ENCODE results near the gene GPSM3.

Gene GPSM3

GRCh38 chr6:32194825-32195651 lies 2.6 kb upstream of the GPSM3 start (continued):
- peak; percentile 44; the same call in 1 of the 2 replicates for TF ChIP-seq ZNF2 (tag by site-specific recombination; IDR thresholded peaks at IDR 0.05)
- no peak for TF ChIP-seq RBAK (tag by site-specific recombination; IDR thresholded peaks at IDR 0.05)
- no peak for TF ChIP-seq ZNF677 (tag by site-specific recombination; IDR thresholded peaks at IDR 0.05)
- no peak for TF ChIP-seq ZNF148 (tag by site-specific recombination; IDR thresholded peaks at IDR 0.05; ENCODE audit: borderline replicate concordance)
- TF ChIP-seq ZNF473 (tag by site-specific recombination; IDR thresholded peaks at IDR 0.05) = no peak
- TF ChIP-seq ZNF157 (tag by site-specific recombination; IDR thresholded peaks at IDR 0.05) = no peak
- TF ChIP-seq IKZF3 (tag by site-specific recombination; IDR thresholded peaks at IDR 0.05) = peak; percentile 72
- peak; percentile 59; the same call in 1 of the 2 replicates for TF ChIP-seq ZNF324 (tag by site-specific recombination; IDR thresholded peaks at IDR 0.05)
- TF ChIP-seq ZNF341 (tag by site-specific recombination; IDR thresholded peaks at IDR 0.05; ENCODE audit: low read depth) = no peak
- TF ChIP-seq ZNF837 (tag by site-specific recombination; IDR thresholded peaks at IDR 0.05) = no peak
- peak; percentile 86 for TF ChIP-seq ZBTB10 (tag by site-specific recombination; IDR thresholded peaks at IDR 0.05)
- no peak for TF ChIP-seq ZNF701 (tag by site-specific recombination; IDR thresholded peaks at IDR 0.05)
- TF ChIP-seq ZNF366 (tag by site-specific recombination; conservative IDR thresholded peaks at IDR 0.05) = 0 out of 2 replicates have a peak, but pooled peaks have one; percentile 16
- TF ChIP-seq ZNF558 (tag by site-specific recombination; IDR thresholded peaks at IDR 0.05) = no peak
- no peak for TF ChIP-seq TCF7L2 (IDR thresholded peaks at IDR 0.05; ENCODE audit: borderline replicate concordance, low read depth, low read length)
- no peak for TF ChIP-seq ZNF707 (tag by site-specific recombination; IDR thresholded peaks at IDR 0.05)
- TF ChIP-seq PRDM10 (tag by site-specific recombination; IDR thresholded peaks at IDR 0.05) = peak; percentile 34; the same call in 1 of the 2 replicates
- no peak for TF ChIP-seq ZBTB6 (tag by site-specific recombination; IDR thresholded peaks at IDR 0.05)
- TF ChIP-seq PBX3 (CRISPR knock-in tag; IDR thresholded peaks at IDR 0.05) = no peak
- no peak for TF ChIP-seq AEBP2 (tag by site-specific recombination; IDR thresholded peaks at IDR 0.05; ENCODE audit: borderline replicate concordance)
- no peak for TF ChIP-seq ZNF560 (tag by site-specific recombination; IDR thresholded peaks at IDR 0.05; ENCODE audit: borderline replicate concordance)
- TF ChIP-seq KLF8 (tag by site-specific recombination; IDR thresholded peaks at IDR 0.05) = no peak
- no peak for TF ChIP-seq BCL11B (tag by site-specific recombination; IDR thresholded peaks at IDR 0.05; ENCODE audit: low read depth)
- TF ChIP-seq ZNF335 (tag by site-specific recombination; conservative IDR thresholded peaks at IDR 0.05) = no peak; the same call in none of the 2 replicates
- TF ChIP-seq WT1 (tag by site-specific recombination; IDR thresholded peaks at IDR 0.05) = no peak
- no peak for TF ChIP-seq ZNF214 (tag by site-specific recombination; IDR thresholded peaks at IDR 0.05; ENCODE audit: borderline replicate concordance)
- no peak for TF ChIP-seq ZNF621 (tag by site-specific recombination; IDR thresholded peaks at IDR 0.05)
